GM12875 (cell line): ENCODE measurements around the gene DOCK1.

Experiments
- H3K4me3 ChIP-seq: one replicate; pipeline ENCODE4 v1.5.1; 2011; ENCODE audit warnings: low read depth, low read length, control low read depth
- CTCF ChIP-seq: IDR thresholded peaks from 2 replicates; pipeline ENCODE4 v1.5.1; 2011; ENCODE audit warnings: low read depth, mild to moderate bottlenecking, control low read depth, inconsistent platforms, low read length, moderate library complexity, borderline replicate concordance; ENCODE audit not compliant: insufficient read depth

DOCK1 gene

GRCh38 chr10:127043301-127043700 lies 138.1 kb downstream of the DOCK1 start:
- H3K4me3 ChIP-seq, result no peak overlapping the region
- TF ChIP-seq CTCF, result no peak

GRCh38 chr10:127044186-127044585 lies 139.0 kb downstream of the DOCK1 start:
- TF ChIP-seq CTCF, result no peak
- H3K4me3 ChIP-seq, result no peak overlapping the region

GRCh38 chr10:127046975-127047877 lies 142.0 kb downstream of the DOCK1 start:
- TF ChIP-seq CTCF, result no peak
- no peak overlapping the region for H3K4me3 ChIP-seq

- H3K4me3 ChIP-seq, result no peak overlapping the region
- no peak for TF ChIP-seq CTCF
These were observed 142.6 kb downstream of the DOCK1 start for GRCh38 chr10:127047878-127048238.

GRCh38 chr10:127048630-127049029 lies 143.4 kb downstream of the DOCK1 start:
- TF ChIP-seq CTCF, result no peak
- H3K4me3 ChIP-seq, result no peak overlapping the region

GRCh38 chr10:127052001-127052400 lies 146.8 kb downstream of the DOCK1 start:
- no peak for TF ChIP-seq CTCF
- H3K4me3 ChIP-seq, result no peak overlapping the region

- no peak for TF ChIP-seq CTCF
These were observed 150.0 kb downstream of the DOCK1 start for GRCh38 chr10:127055263-127055662.

More at GRCh38 chr10:127055263-127055662, 150.0 kb downstream of the DOCK1 start:
- H3K4me3 ChIP-seq, result no peak overlapping the region
